Uterus (tissue), 4 donors: ENCODE measurements around the gene ADAM10. TPM values are rescaled to one million over a fixed set of nuclear protein-coding genes. Genes with fewer than 3 reads are reported as not detected.

Experiments used
- DNase-seq, 2 donors: peaks; one replicate each; pipeline ENCODE4 v3.0.0-alpha.2; 2019 to 2020
- H3K27ac ChIP-seq, 2 donors: fragments of 200-600 bp; sonication (generic); 1 replicate in 1 of 2; 2 replicates in 1 of 2; pipeline ENCODE4 v1.5.1; 2016 to 2018
- H3K27me3 ChIP-seq, 2 donors: fragments of 200-600 bp; sonication (generic); one replicate each; pipeline ENCODE4 v1.5.1; 2018 to 2019; ENCODE audit warnings: control low read depth in 1 of 2
- H3K36me3 ChIP-seq, 2 donors: fragments of 200-600 bp; sonication (generic); one replicate each; pipeline ENCODE4 v1.5.1; 2019; ENCODE audit warnings: control low read depth in 1 of 2
- H3K4me1 ChIP-seq, 2 donors: fragments of 200-600 bp; sonication (generic); one replicate each; pipeline ENCODE4 v1.5.1; 2018 to 2019; ENCODE audit warnings: control low read depth in 1 of 2
- H3K4me3 ChIP-seq, 2 donors: fragments of 200-600 bp; sonication (generic); 1 replicate in 1 of 2; 2 replicates in 1 of 2; pipeline ENCODE4 v1.5.1; 2018 to 2019; ENCODE audit warnings: mild to moderate bottlenecking in 1 of 2
- H3K9me3 ChIP-seq, 2 donors: fragments of 200-600 bp; sonication (generic); one replicate each; pipeline ENCODE4 v1.5.1; 2019; ENCODE audit warnings: control low read depth in 1 of 2
- POLR2A ChIP-seq, 2 donors: fragments of 450-650 bp; IDR thresholded peaks; one replicate each; pipeline ENCODE4 v1.6.1; 2016; ENCODE audit warnings: antibody characterized with exemption in 2 of 2, mild to moderate bottlenecking in 1 of 2, moderate library complexity in 1 of 2
- intact Hi-C: fragments of 100-400 bp; cut with DNase I; formaldehyde crosslinking; loops from one replicate; pipeline ENCODE4 v1.15.1; 2023; ENCODE audit warnings: low total_unique reads
- total RNA-seq, 4 donors: library from RNA; depleted of rRNA in 3 of 4; stranded (reverse); fragments of >200 nt in 3 of 4; gene quantifications; one replicate each; pipeline versions ENCODE4 v1.1.0 to v1.2.4, GENCODE V29; 2014 to 2023
- TF ChIP-seq, protein P1 (sequence below), 4 experiments: fragments of 200-600 bp in 2 of 4; fragments of 450-650 bp in 2 of 4; sonication (generic) in 2 of 4; IDR thresholded peaks; one replicate each; pipeline ENCODE4 v1.5.1; 2016 to 2019; ENCODE audit warnings: antibody characterized with exemption in 4 of 4, mild to moderate bottlenecking in 2 of 4, moderate library complexity in 1 of 4
- donor health status: DM: yes; HTN: yes; CAD: no.

Gene ADAM10
- total RNA-seq, 4 donors from 2014 or later: 41.8 to 208 (median 110) TPM

DNA sequence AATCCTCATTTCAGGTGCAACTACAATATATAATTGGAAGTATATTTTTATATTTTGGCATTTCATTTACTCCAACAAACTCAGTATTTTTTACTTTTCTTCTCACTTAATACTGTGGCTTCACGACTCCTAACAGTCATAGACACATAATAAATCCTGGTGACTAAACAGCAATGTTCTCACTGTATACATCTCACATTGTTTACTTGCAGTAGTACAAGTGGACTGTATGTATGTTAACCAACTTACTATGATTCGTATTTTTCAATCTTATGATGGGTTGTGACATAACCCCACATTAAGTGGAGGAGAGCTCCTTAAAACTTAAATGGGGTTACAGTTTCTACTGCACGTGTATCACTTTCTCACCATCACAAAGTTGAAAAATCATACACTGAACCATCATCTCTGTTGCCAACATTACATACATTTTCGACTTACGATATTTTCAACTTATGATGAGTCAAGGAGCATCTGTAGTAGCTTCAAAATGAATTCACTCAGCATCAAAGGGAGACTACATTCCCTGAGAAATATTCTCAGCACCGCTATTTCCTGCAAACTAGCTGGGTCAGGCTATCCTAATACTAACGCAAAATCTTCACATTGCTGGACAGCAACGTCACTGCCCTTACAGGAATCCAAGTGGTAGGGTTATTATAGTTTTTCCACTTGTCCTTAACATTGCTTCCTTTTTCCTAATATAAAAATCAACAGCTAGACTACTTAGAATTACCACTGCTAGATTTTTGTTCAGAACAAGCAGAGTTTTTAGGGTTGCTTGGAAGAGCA lies 7.3 kb downstream of the ADAM10 start:
- Histone ChIP-seq H3K27ac (no peak overlapping the region), H3K4me1 (peaks cover 0 to 13% of the 10 kb centered on the region in 2 donors), H3K9me3 (no peaks in the 10 kb centered on the region), H3K4me3 (no peak overlapping the region), H3K27me3 (no peaks in the 10 kb centered on the region), H3K36me3 (no peaks in the 10 kb centered on the region)
- TF ChIP-seq, protein P1, sequence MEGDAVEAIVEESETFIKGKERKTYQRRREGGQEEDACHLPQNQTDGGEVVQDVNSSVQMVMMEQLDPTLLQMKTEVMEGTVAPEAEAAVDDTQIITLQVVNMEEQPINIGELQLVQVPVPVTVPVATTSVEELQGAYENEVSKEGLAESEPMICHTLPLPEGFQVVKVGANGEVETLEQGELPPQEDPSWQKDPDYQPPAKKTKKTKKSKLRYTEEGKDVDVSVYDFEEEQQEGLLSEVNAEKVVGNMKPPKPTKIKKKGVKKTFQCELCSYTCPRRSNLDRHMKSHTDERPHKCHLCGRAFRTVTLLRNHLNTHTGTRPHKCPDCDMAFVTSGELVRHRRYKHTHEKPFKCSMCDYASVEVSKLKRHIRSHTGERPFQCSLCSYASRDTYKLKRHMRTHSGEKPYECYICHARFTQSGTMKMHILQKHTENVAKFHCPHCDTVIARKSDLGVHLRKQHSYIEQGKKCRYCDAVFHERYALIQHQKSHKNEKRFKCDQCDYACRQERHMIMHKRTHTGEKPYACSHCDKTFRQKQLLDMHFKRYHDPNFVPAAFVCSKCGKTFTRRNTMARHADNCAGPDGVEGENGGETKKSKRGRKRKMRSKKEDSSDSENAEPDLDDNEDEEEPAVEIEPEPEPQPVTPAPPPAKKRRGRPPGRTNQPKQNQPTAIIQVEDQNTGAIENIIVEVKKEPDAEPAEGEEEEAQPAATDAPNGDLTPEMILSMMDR (IDR thresholded peaks at IDR 0.05): no peak
- no peak for TF ChIP-seq POLR2A (IDR thresholded peaks at IDR 0.05)
- intact Hi-C loops: no loop called here
- no peak for DNase-seq

DNA sequence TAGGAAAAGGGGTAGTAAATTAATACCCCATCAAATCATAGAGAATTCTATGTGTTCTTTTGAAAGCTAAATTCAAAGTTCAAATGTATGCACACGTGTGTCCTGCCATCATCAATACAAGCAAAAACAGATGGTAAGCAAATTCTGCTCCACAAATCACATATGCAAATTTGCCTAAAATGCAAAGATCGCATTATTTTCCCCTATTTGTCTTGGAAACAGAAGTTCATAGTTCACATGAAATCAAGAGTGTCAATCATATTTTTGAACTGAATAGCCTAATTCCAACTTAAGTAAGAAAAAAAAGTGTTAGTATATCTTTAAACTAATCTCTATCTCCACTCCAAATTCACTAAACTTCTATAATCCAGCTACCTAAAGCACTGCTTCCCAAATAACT lies 8.5 kb downstream of the ADAM10 start:
- Histone ChIP-seq H3K4me1 (peaks cover 0 to 13% of the 10 kb centered on the region in 2 donors), H3K9me3 (no peaks in the 10 kb centered on the region), H3K4me3 (no peak overlapping the region), H3K27ac (no peak overlapping the region), H3K36me3 (no peaks in the 10 kb centered on the region), H3K27me3 (no peaks in the 10 kb centered on the region)
- no peak for TF ChIP-seq POLR2A (IDR thresholded peaks at IDR 0.05)
- TF ChIP-seq, protein P1 (IDR thresholded peaks at IDR 0.05): no peak
- intact Hi-C loops: no loop called here
- no peak for DNase-seq

DNA sequence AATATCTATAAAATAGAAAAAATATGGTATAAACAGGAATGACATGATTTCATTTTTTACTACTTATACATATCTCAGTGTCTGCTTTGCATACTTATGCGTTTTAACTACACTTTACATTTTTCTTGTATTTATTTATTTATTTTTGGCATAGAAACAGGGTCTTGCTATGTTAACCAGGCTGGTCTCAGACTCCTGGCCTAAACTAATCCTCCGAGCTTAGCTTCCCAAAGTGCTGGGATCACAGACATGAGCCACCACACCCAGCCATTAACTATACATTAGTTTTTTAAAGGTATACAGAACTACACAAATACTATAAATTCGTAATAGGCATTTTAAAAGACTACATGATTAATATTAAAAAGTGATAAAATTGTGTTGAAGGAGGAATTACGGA lies 9.1 kb downstream of the ADAM10 start:
- Histone ChIP-seq H3K27ac (no peak overlapping the region), H3K4me3 (no peak overlapping the region), H3K4me1 (peaks cover 0 to 13% of the 10 kb centered on the region in 2 donors), H3K9me3 (no peaks in the 10 kb centered on the region), H3K27me3 (no peaks in the 10 kb centered on the region), H3K36me3 (no peaks in the 10 kb centered on the region)
- no peak for TF ChIP-seq POLR2A (IDR thresholded peaks at IDR 0.05)
- TF ChIP-seq, protein P1 (IDR thresholded peaks at IDR 0.05): no peak
- intact Hi-C loops: no loop called here
- no peak for DNase-seq

DNA sequence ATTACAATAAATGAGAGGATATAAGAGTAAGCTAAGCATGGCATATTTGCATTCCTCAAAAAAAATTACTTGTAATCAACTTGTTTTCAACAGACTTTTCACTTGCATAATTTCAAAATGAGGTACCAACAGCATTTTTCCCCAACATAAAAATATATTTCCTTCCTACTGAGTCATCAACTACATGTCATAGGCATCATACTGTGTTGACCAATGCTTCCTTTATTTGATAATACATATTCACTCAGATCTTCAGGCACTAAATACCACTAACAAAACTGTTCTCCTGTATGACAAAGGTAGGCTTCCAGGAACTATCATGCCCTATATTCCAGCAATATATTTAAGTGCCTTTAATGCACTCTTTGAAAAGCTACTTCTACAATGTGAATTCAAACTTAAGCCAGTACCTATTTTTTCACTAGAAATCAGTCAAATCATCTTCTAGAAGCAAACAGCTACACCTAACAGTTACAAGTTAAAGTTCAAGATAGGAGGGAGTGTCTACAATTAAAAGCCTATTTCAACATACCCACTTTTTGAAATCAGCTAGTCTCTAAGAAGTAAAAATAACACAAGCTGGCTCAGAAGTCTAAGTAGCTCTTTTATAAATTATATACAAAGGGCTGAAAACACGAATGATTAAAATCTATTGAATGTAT lies 11.3 kb downstream of the ADAM10 start:
- Histone ChIP-seq H3K27ac (no peak overlapping the region), H3K4me3 (no peak overlapping the region), H3K27me3 (no peaks in the 10 kb centered on the region), H3K9me3 (no peaks in the 10 kb centered on the region), H3K36me3 (no peaks in the 10 kb centered on the region), H3K4me1 (peaks cover 0 to 9% of the 10 kb centered on the region in 2 donors)
- intact Hi-C loops: no loop called here
- DNase-seq: no peak
- TF ChIP-seq POLR2A (IDR thresholded peaks at IDR 0.05): no peak
- TF ChIP-seq, protein P1 (IDR thresholded peaks at IDR 0.05): no peak

DNA sequence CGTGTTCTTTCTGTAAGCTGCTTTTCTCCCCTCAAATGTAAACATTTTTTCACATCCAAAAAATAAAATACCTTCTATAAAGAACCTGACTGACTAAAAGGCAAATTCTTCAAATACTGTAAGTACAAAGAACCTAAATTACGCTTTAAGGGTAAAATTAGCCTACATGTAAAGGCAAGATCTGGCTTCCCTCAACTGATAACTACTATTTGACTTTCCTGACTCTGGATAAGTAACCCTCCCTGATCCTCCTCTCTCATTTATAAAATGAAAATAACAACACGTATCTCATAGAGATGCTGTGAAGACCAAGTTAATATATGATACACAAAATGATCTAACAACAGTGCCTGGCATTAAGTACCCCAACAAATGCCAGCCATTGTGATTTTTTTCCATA lies 12.2 kb downstream of the ADAM10 start:
- H3K9me3 ChIP-seq: no peaks in the 10 kb centered on the region
- DNase-seq: no peak
- H3K36me3 ChIP-seq: no peaks in the 10 kb centered on the region
- no peak overlapping the region for H3K27ac ChIP-seq
- intact Hi-C loops: no loop called here
- peaks cover 0 to 6% of the 10 kb centered on the region in 2 donors for H3K4me1 ChIP-seq
- H3K27me3 ChIP-seq: no peaks in the 10 kb centered on the region
- H3K4me3 ChIP-seq: no peak overlapping the region
- TF ChIP-seq, protein P1 (IDR thresholded peaks at IDR 0.05): no peak
- no peak for TF ChIP-seq POLR2A (IDR thresholded peaks at IDR 0.05)
